ENCODE measurements around the gene SLIT3.

DNA sequence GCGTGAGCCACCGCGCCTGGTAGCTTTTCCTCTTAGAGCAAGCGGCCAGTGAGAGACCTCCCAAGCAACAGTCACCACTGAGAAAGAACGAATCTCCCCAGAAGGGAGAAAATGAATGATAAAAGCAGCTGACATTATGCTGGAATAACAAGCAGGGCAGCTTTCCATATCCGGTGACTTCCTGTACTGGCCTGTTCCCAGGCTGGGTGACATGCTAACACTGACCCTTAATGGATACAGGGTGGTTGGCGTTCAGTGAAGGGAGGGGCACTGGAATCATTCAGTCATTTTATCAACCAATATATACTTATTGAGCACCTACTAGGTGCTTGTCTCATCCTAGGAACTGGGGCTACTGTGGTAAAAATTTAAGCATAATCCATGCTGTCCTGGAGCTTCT is 364.4 kb downstream of the SLIT3 start:
- TF ChIP-seq ESRRA (IDR thresholded peaks at IDR 0.05; ENCODE audit: low read length), result no peak
- TF ChIP-seq, protein P1, sequence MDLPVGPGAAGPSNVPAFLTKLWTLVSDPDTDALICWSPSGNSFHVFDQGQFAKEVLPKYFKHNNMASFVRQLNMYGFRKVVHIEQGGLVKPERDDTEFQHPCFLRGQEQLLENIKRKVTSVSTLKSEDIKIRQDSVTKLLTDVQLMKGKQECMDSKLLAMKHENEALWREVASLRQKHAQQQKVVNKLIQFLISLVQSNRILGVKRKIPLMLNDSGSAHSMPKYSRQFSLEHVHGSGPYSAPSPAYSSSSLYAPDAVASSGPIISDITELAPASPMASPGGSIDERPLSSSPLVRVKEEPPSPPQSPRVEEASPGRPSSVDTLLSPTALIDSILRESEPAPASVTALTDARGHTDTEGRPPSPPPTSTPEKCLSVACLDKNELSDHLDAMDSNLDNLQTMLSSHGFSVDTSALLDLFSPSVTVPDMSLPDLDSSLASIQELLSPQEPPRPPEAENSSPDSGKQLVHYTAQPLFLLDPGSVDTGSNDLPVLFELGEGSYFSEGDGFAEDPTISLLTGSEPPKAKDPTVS (IDR thresholded peaks at IDR 0.05; ENCODE audit: low read depth, low read length), result no peak
